Immature natural killer cell (primary cell): ENCODE results near the gene UBE2U. TPM values are rescaled to one million over a fixed set of nuclear protein-coding genes. Genes with fewer than 3 reads are reported as not detected.

Experiments
- DNase-seq, 3 donors: peaks; one replicate each; pipeline ENCODE4 v3.0.0; 2022; ENCODE audit warnings: mixed read lengths in 1 of 3
- H3K27ac Mint-ChIP-seq, 6 donors: one replicate each; pipeline ENCODE4 v1.8.0; 2020; ENCODE audit warnings: mixed read lengths in 6 of 6, mild to moderate bottlenecking in 5 of 6, inconsistent platforms in 4 of 6, moderate library complexity in 3 of 6
- H3K27me3 Mint-ChIP-seq, 3 donors: one replicate each; pipeline ENCODE4 v1.8.0; 2020 to 2021; ENCODE audit warnings: low read depth in 3 of 3, mild to moderate bottlenecking in 3 of 3, mixed read lengths in 3 of 3, moderate library complexity in 3 of 3, inconsistent platforms in 1 of 3
- H3K36me3 Mint-ChIP-seq, 3 donors: one replicate each; pipeline ENCODE4 v1.8.0; 2020; ENCODE audit warnings: mixed read lengths in 3 of 3, inconsistent platforms in 2 of 3, mild to moderate bottlenecking in 2 of 3
- H3K4me1 Mint-ChIP-seq, 2 donors: one replicate each; pipeline ENCODE4 v1.8.0; 2020; ENCODE audit warnings: inconsistent platforms in 2 of 2, mild to moderate bottlenecking in 2 of 2, mixed read lengths in 2 of 2, moderate library complexity in 1 of 2
- H3K4me3 Mint-ChIP-seq, 5 donors: one replicate each; pipeline ENCODE4 v1.8.0; 2020; ENCODE audit warnings: mild to moderate bottlenecking in 5 of 5, mixed read lengths in 5 of 5, inconsistent platforms in 3 of 5, moderate library complexity in 3 of 5
- H3K9me3 Mint-ChIP-seq, 6 donors: one replicate each; pipeline ENCODE4 v1.8.0; 2020; ENCODE audit warnings: mild to moderate bottlenecking in 6 of 6, mixed read lengths in 6 of 6, inconsistent platforms in 4 of 6, moderate library complexity in 3 of 6
- polyA plus RNA-seq, 3 donors: library from polyadenylated mRNA; unstranded; fragments of 300-500 nt; fragmentation: Illumina TruSeq; gene quantifications; one replicate each; pipeline ENCODE4 v1.2.3, GENCODE V29; 2021

The UBE2U gene
- polyA plus RNA-seq, result not detected

- peaks cover 0 to 3% (median 0%) of the 10 kb centered on the region in 6 donors for H3K9me3 Mint-ChIP-seq
- no peak within 1 kb of the TSS for H3K4me3 Mint-ChIP-seq
- H3K4me1 Mint-ChIP-seq, result no peaks in the 10 kb centered on the region
- peaks cover 0 to 2% (median 0%) of the 10 kb centered on the region in 3 donors for H3K27me3 Mint-ChIP-seq
- no peak within 1 kb of the TSS for H3K27ac Mint-ChIP-seq
- no peaks in the 10 kb centered on the region for H3K36me3 Mint-ChIP-seq
- DNase-seq, result no peak
Measured at GRCh38 chr1:64203420-64203819, at the start of gene UBE2U. Gene UBE2U (plus strand): TSS chr1:64203623. CDS start chr1:64204051, 428 bp downstream.

DNA sequence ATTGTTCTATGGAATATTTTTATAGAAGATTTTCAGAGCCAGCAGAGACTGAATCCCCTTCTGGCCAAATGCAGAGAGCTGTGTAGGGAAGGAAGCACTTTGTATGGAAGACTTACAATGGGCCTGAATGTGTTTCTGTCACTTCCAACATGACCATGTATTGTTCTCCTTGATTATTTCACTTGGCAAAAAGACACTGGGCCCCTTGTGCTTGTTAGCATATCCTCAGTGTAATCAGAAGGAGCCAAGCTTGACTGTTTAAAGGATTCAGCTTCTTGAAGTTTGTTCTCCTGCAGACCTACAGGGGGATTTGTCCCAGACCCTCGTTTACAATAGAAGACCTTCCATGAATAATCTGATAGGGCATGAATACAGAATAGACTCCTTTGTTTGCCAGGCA lies 48.1 kb upstream of the UBE2U start:
- H3K27me3 Mint-ChIP-seq, result peaks cover 0 to 2% (median 0%) of the 10 kb centered on the region in 3 donors
- H3K9me3 Mint-ChIP-seq, result no peaks in the 10 kb centered on the region

GRCh38 chr1:64161357-64161941 lies 42.0 kb upstream of the UBE2U start:
- H3K27ac Mint-ChIP-seq, result no peak overlapping the region
- peaks cover 0 to 8% (median 1%) of the 10 kb centered on the region in 3 donors for H3K27me3 Mint-ChIP-seq
- no peaks in the 10 kb centered on the region for H3K9me3 Mint-ChIP-seq
- H3K4me1 Mint-ChIP-seq, result no peaks in the 10 kb centered on the region
- no peak overlapping the region for H3K4me3 Mint-ChIP-seq
- no peaks in the 10 kb centered on the region for H3K36me3 Mint-ChIP-seq
- DNase-seq, result no peak

More for the DNA sequence above, 48.1 kb upstream of the UBE2U start:
- no peak overlapping the region for H3K4me3 Mint-ChIP-seq
- DNase-seq, result no peak
- H3K27ac Mint-ChIP-seq, result no peak overlapping the region
- H3K36me3 Mint-ChIP-seq, result no peaks in the 10 kb centered on the region
- H3K4me1 Mint-ChIP-seq, result no peaks in the 10 kb centered on the region

- no peaks in the 10 kb centered on the region for H3K4me1 Mint-ChIP-seq
- H3K27ac Mint-ChIP-seq, result no peak overlapping the region
- no peak overlapping the region for H3K4me3 Mint-ChIP-seq
- H3K9me3 Mint-ChIP-seq, result no peaks in the 10 kb centered on the region
- no peaks in the 10 kb centered on the region for H3K36me3 Mint-ChIP-seq
- peaks cover 0 to 7% (median 1%) of the 10 kb centered on the region in 3 donors for H3K27me3 Mint-ChIP-seq
- DNase-seq, result no peak
Measured at GRCh38 chr1:64162151-64162550, 41.3 kb upstream of the UBE2U start.

DNA sequence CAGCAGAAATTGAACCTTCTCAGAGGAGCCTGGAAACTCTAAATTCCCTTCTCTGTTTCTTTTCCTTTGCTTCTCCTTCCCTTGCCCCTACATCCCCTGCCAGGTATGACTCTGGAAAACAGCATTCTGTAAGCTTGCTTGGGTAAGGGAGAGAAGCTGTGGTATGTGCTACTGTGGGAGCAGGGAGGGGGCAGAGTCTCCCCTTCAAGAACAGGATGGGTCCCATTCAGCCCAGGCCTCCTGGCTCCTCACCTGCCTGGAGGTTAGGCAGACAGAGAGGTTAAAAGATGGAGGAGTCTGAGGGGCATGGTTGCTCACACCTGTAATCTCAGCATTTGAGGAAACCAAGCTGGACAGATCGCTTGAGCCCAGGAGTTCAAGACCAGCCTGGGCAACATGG lies 40.6 kb upstream of the UBE2U start:
- Mint-ChIP-seq H3K36me3 (no peaks in the 10 kb centered on the region), H3K9me3 (no peaks in the 10 kb centered on the region), H3K4me3 (no peak overlapping the region), H3K27ac (no peak overlapping the region), H3K4me1 (no peaks in the 10 kb centered on the region), H3K27me3 (peaks cover 0 to 7% (median 1%) of the 10 kb centered on the region in 3 donors)
- DNase-seq, result no peak

- H3K4me3 Mint-ChIP-seq, result no peak overlapping the region
- no peak for DNase-seq
- no peak overlapping the region for H3K27ac Mint-ChIP-seq
- H3K27me3 Mint-ChIP-seq, result peaks cover 0 to 7% (median 2%) of the 10 kb centered on the region in 3 donors
- H3K36me3 Mint-ChIP-seq, result no peaks in the 10 kb centered on the region
- H3K4me1 Mint-ChIP-seq, result no peaks in the 10 kb centered on the region
- no peaks in the 10 kb centered on the region for H3K9me3 Mint-ChIP-seq
Measured at GRCh38 chr1:64163431-64163830, 40.0 kb upstream of the UBE2U start.

- Mint-ChIP-seq H3K9me3 (no peaks in the 10 kb centered on the region), H3K27me3 (peaks cover 0 to 7% (median 6%) of the 10 kb centered on the region in 3 donors), H3K4me3 (no peak overlapping the region), H3K27ac (no peak overlapping the region), H3K36me3 (no peaks in the 10 kb centered on the region), H3K4me1 (no peaks in the 10 kb centered on the region)
- DNase-seq, result no peak
Measured at GRCh38 chr1:64163970-64164369, 39.5 kb upstream of the UBE2U start.

- Mint-ChIP-seq H3K36me3 (no peaks in the 10 kb centered on the region), H3K4me1 (no peaks in the 10 kb centered on the region), H3K9me3 (no peaks in the 10 kb centered on the region), H3K4me3 (no peak overlapping the region), H3K27me3 (peaks cover 0 to 10% (median 5%) of the 10 kb centered on the region in 3 donors), H3K27ac (no peak overlapping the region)
- DNase-seq, result no peak
Measured at GRCh38 chr1:64166629-64167028, 36.8 kb upstream of the UBE2U start.

- Mint-ChIP-seq H3K36me3 (no peaks in the 10 kb centered on the region), H3K9me3 (no peaks in the 10 kb centered on the region), H3K27me3 (peaks cover 0 to 10% (median 5%) of the 10 kb centered on the region in 3 donors), H3K4me1 (no peaks in the 10 kb centered on the region), H3K27ac (no peak overlapping the region), H3K4me3 (no peak overlapping the region)
- DNase-seq, result no peak
Measured at GRCh38 chr1:64167176-64167575, 36.2 kb upstream of the UBE2U start.

DNA sequence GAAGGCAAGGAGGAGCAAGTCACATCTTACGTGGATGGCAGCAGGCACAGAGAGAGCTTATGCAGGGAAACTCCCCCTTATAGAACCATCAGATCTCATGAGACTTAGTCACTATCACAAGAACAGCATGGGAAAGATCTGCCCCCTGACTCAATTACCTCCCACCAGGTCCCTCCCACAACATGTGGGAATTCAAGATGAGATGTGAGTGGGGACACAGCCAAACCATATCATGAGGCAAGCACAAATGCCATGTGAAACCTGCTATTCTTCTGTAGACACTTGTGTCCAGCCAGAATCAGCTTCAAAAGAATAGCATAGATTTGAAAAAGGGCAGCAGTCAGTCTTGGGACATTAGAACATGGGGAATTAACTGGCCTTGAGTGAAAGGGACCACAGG lies 32.2 kb upstream of the UBE2U start:
- Mint-ChIP-seq H3K4me1 (no peaks in the 10 kb centered on the region), H3K36me3 (no peaks in the 10 kb centered on the region), H3K9me3 (no peaks in the 10 kb centered on the region), H3K27ac (no peak overlapping the region), H3K4me3 (no peak overlapping the region), H3K27me3 (peaks cover 0 to 9% (median 8%) of the 10 kb centered on the region in 3 donors)
- DNase-seq, result no peak

GRCh38 chr1:64171797-64172281 lies 31.6 kb upstream of the UBE2U start:
- Mint-ChIP-seq H3K27ac (no peak overlapping the region), H3K27me3 (peaks cover 0 to 8% (median 7%) of the 10 kb centered on the region in 3 donors), H3K4me1 (no peaks in the 10 kb centered on the region), H3K36me3 (no peaks in the 10 kb centered on the region), H3K9me3 (no peaks in the 10 kb centered on the region), H3K4me3 (no peak overlapping the region)
- DNase-seq, result no peak

GRCh38 chr1:64172458-64172983 lies 30.9 kb upstream of the UBE2U start:
- peaks cover 0 to 8% (median 7%) of the 10 kb centered on the region in 3 donors for H3K27me3 Mint-ChIP-seq
- no peaks in the 10 kb centered on the region for H3K36me3 Mint-ChIP-seq
- H3K4me3 Mint-ChIP-seq, result no peak overlapping the region
- H3K9me3 Mint-ChIP-seq, result no peaks in the 10 kb centered on the region
- H3K27ac Mint-ChIP-seq, result no peak overlapping the region
- no peaks in the 10 kb centered on the region for H3K4me1 Mint-ChIP-seq
- DNase-seq, result no peak

- Mint-ChIP-seq H3K36me3 (no peaks in the 10 kb centered on the region), H3K9me3 (no peaks in the 10 kb centered on the region), H3K27me3 (peaks cover 0 to 7% (median 7%) of the 10 kb centered on the region in 3 donors), H3K4me3 (no peak overlapping the region), H3K27ac (no peak overlapping the region), H3K4me1 (no peaks in the 10 kb centered on the region)
- no peak for DNase-seq
Measured at GRCh38 chr1:64173336-64173940, 30.0 kb upstream of the UBE2U start.

GRCh38 chr1:64175639-64176038 lies 27.8 kb upstream of the UBE2U start:
- peaks cover 0 to 7% (median 3%) of the 10 kb centered on the region in 3 donors for H3K27me3 Mint-ChIP-seq
- H3K4me1 Mint-ChIP-seq, result no peaks in the 10 kb centered on the region
- H3K36me3 Mint-ChIP-seq, result no peaks in the 10 kb centered on the region
- no peak overlapping the region for H3K27ac Mint-ChIP-seq
- no peaks in the 10 kb centered on the region for H3K9me3 Mint-ChIP-seq
- DNase-seq, result no peak
- H3K4me3 Mint-ChIP-seq, result no peak overlapping the region
